ENCODE results near the gene TP63.
"Not testable (repeated sequence)": the region's sequence is repeated elsewhere in the genome, so short reads cannot be mapped to it uniquely, and the experiment has no call there.

TP63 gene

DNA sequence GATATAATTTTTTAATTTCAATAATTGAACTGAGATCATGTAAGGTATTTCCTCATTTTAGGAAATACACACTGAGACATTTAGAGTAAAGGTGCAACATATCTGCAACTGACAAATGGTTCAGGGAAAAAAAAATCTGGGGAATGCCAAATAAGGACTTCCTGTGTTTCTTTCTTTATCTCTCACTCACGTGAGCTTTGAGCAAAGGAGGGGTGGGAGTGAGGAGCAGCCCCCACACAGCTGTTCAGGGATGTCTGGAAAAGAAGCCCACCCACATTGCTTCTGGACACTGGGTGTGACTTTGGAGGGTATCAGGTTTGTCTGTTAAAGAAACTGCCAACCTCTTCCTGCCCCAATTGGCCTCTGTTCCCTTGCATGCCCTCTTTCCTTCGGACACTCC lies 5.6 kb upstream of the TP63 start:
- DNase-seq (ENCODE audit: low spot score) (no peak), FAIRE-seq (no peak)

DNA sequence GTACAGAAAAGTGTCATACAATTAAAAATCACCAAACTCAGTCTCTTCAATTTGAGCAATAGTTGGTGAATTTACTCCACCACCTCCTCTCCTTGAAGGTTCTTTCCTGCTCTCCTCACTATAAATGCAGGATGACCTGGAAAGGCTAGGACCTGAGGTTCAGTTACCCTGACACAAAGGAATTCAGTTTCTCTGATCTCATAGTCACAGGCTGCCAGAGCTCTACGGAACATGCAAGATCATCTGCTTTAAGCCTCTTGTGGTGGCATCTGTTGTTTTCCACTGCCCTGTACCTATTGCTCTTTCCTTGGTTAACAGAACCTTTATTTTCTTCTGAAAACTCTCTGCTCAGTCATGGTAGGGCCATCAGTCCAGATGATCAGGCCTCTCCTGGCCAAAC lies 4.9 kb upstream of the TP63 start:
- no peak for FAIRE-seq
- DNase-seq (ENCODE audit: low spot score), result no peak

DNA sequence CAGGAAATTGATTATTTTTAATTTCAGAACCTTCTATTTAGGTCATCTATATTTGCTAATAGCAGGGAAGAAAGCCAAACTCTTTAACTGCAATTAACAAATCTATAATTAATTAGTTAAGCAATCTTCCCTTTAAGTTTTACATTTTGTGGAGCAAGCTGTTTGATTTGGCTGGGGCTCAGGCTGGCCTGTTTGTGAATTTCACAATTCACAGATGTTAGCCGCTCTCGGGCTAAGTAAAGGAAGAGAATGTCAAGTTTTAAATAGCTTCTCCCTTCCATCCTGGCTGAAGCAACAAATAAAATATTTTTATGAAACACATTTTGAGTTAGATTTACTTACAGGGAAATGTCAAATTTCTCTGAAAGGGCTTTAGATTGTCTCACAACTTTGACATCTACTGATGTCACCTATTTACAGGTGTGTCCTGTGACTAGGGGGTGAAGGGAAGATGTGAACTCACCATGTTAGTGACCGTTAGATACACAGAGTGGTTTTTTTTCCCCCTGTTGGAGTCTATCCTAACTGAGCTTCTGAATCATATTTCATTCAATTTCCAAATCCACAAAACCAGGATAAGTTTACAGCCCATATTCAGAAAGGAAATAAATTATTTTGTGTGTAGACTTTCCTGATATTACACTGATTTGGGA lies 1.3 kb upstream of the TP63 start:
- DNase-seq (ENCODE audit: low spot score), result no peak
- no peak for FAIRE-seq

DNA sequence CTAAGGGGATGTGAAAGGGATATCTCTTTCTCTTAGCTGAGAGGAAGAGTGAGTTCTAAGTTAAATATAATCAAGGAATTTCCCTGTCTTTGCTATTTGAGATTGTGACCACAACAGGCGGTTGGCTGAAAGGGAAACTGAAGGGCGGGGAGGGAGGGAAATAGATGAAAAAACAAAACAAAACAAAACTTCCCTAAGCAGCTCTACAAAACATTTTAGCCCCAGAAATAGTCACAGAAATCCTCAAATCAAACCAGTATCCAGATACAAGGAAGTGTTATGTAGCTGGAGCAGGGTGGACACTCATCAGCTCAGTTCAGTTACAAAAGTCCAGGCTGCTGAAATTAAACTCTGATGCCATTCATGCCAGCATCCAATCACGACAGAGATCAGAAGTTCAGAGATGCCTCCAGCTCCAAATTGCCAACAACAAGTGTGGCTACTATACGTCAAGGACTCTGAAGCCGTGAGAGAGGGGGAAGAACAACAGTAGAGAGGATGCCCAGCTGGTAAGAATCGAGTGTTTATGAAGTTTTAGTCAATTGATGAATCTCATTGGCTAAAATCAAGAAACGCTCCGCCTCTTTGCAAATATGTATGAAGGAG lies 319 bp upstream of the TP63 start:
- DNase-seq (ENCODE audit: low spot score) (no peak), FAIRE-seq (no peak)

DNA sequence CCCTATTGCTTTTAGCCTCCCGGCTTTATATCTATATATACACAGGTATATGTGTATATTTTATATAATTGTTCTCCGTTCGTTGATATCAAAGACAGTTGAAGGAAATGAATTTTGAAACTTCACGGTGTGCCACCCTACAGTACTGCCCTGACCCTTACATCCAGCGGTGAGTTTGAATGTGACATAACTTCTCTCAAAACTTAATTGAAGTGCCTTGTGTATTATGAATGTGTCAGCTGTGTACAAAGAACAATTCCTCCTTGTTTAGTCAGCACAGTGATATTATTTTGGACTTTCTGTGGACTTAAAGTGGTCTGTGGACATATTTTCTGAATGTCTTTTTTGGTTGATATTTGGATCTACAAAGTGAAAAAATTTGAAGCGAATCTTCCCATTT lies 220 bp downstream of the TP63 start:
- FAIRE-seq, result no peak
- DNase-seq (ENCODE audit: low spot score), result no peak

DNA sequence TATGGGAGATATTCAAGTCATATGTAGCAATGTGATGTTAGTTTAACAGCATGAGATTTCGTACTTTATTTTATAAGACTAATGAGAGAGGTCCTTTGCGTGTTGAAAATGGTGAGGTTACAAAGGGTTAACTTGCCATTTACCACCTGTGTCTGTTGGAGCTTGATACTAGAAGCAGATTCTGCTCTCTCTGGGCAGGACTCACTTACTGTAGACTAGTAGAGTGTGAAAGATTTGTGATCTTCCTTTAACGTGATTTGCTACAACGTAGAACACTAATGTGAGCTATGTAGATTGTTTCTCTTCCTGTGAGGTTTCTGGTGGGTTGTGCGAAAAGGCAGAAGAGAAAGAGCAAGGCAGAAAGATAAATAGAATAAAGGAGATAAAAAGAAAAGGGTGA lies 1.1 kb downstream of the TP63 start:
- no peak for FAIRE-seq
- DNase-seq (ENCODE audit: low spot score), result no peak

DNA sequence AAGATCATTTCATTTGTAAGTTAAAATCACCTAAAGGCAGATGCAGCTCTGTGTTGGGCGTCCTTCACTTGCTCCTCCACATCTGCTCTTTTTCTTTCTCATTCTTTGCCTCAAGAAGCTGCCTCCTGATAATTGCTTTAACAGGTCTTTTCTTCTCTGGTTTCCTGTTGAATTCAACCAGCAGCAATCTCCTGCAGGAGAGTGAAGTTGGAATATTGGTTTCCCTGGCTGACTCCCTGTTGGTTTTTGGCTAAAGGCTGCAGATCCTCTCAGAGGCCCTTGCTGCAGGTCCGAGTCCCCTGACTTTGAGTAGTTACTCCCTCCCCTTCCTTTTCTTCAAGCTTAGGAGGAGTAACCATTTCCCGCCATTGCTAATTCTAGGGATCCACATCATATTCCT lies 4.2 kb downstream of the TP63 start:
- DNase-seq (ENCODE audit: low spot score) (no peak), FAIRE-seq (no peak)

DNA sequence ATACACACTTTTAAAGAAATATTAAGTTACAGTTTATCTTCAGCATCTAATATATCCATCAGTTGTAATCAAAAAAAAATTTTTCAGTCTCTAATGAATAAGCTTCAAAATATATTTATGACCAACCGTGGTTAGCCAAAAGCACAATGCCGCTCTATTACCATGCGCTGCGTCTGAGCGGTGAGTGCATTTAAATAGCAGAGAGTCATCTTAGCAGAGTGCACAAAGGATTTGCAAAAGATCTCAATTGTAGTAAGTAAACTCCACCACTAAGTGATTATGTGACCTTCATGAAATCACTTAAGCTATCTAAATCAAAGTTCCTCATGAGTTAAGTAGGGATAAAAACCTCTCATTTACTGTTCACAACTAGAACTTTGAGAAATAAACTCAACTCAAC lies 4.9 kb downstream of the TP63 start:
- DNase-seq (ENCODE audit: low spot score) (no peak), FAIRE-seq (no peak)

DNA sequence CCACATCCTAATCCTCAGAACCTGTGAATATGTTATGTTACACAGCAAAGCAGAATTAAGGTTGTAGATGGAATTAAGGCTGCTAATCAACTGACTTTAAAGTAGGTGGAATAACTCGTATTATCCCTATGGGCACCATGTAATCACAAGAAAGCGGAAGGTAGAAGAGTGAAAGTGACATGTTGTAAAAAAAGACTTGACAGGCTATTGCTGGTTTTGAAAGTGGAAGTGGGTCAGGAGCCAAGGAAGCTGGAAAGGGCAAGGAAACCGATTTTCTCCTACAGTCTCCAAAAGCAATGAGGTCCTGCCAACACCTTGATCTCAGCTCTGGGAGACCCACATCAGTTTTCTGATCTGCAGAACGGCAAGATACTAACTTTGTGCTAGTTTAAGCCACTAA lies 6.6 kb downstream of the TP63 start:
- DNase-seq (ENCODE audit: low spot score) (no peak), FAIRE-seq (no peak)

DNA sequence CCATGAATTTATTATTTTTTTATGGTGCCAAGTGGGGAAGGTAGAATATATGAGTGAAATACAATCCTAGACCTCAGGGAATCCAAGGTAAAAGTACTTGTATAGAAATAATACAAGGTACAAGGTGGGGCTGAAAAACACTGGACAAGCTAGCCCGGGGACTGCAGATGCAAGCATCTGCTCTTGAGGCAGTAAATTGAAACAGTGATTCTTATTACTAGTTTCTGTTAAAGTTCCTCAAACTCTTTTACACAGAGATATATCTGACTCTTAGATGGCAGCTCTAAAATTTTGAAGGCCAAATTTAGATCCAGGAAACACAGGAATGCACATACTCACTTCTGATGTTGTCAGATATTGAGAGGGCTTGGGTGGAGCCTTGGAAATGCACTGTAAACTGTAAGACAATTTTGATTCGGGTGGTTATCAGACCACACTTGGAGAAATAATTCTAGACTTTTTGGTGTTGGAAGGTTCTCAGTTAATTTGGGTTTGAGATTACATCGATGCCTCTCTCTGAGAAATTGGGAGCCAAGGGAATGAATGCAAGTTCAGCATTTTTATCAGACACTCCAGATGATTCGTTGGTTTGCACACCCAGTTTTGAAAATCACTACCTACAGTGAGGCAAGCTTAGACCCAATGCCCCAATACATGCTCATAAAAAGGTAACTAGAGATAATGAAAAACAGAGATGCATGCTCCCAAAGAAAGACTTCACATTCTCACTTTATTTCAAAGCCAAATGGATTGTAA lies 7.3 kb downstream of the TP63 start:
- FAIRE-seq, result no peak
- no peak for DNase-seq (ENCODE audit: low spot score)

DNA sequence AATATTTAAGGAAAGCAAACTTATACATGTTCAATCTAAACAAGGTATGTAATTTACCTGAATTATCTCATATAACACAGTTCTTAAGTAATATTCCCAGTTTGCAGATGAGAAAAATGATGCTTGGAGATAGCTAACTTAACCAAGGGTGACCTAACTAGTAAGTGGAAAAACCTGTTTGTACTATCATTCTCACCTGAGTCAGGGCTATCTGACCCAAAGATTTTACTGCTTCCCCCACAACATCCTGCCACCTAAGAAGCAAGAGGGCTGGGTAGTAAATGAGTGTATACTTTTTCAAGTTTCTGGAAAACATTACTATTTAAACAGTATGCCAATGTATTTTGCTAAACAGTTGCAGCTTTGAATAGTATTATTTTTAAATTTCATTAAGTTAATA lies 10.6 kb downstream of the TP63 start:
- FAIRE-seq, result no peak
- DNase-seq (ENCODE audit: low spot score), result no peak

DNA sequence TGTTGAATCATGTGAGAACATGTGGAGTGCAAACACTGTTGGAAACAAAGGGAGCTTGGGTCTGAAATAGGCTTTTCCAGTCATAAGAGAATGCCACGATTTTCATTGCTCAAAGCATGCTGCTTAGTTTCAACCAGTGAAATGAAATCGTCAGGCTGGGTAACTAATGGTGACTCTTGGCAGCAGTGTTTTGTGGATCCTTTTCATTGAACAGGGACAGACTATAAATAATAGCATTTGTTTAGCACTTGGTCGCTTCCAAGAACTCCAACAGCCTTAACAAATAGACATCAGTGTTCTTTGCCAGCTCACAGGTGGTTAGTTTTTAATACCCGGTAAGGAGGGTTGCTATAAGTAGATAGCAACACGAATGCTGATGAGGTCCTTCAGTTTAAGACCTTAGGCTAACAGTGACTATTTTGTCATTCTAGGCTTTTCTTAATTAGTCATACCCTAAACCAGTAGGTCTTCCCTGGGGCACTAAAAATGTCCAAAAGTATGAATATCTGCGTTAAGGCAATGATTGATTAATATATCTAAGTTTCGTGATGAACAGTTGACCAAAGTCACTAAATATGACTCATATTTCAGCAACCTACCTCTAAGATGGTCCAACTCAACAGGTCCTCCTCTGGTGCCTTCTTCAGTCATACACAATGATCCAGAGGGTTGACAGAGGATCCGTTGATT lies 15.8 kb downstream of the TP63 start:
- FAIRE-seq (no peak), DNase-seq (ENCODE audit: low spot score) (no peak)

DNA sequence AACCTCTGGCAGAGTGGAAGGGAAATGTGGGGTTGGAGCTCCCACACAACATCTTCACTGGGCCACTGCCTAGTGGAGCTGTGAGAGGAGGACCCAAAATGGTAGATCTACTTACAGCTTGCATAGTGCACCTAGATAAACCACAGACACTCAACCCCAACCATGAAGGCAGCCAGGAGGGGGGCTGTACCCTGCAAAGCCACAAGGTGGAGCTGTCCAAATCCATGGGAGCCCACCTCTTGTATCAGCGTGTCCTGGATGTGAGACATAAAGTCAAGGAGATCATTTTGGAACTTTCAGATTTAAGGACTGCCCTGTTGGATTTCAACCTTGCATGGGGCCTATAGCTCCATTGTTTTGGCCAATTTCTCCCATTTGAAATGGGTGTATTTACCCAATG lies 20.9 kb downstream of the TP63 start:
- DNase-seq (ENCODE audit: low spot score) (no peak), FAIRE-seq (no peak)

DNA sequence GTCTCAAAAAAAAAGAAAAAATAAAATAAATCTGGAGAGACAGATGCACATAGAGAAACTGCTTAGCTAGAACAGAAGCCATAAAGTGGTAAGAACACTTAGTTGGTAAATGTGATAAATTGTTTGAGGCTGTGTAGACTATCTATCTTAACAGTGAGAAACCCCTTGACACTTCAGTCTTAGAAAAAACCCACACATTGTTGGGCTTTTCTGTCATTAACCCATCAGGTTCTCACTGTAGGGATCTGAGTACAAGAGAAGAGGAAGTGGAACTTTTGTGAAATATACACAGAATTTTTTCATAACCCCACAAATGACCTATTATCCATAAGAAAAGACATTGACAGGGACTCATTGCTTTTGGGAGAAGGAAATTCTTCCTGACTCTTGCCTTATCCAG lies 24.4 kb downstream of the TP63 start:
- FAIRE-seq (no peak), DNase-seq (ENCODE audit: low spot score) (no peak)

DNA sequence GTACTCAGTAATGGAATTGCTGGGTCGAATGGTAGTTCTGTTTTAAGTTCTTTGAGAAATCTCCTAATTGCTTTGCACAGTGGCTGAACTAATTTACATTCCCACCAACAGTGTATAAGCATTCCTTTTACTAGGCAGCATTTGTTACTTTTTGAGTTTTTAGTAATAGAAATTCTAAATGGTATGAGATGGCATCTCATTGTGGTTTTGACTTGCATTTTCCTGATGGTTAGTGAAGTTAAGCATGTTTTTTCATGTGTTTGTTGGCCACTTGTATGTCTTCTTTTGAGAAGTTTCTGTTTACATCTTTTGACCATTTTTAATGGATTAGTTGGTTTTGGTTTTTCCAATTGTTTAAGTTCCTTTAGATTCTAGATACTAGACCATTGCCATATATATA lies 28.4 kb downstream of the TP63 start:
- FAIRE-seq (no peak), DNase-seq (ENCODE audit: low spot score) (no peak)

DNA sequence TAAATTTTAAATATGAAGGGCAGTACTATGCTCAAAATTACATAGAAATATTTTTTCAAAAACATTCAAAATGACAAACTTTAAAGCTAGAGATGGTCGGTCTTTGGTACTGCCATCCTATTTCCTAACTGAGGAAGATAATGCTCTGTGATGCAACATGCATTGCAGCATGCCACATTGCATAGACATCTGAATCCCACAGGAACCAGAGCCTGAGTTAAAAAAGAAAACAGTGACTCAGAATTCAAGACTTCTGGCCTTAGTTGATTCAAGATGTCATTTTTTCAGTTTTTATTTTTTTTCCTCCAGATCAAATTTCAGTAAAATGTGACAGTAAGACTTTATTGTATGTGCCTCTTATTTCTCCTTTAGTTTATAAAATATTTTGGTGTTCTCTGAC lies 33.1 kb downstream of the TP63 start:
- FAIRE-seq (no peak), DNase-seq (ENCODE audit: low spot score) (peak; percentile 41)

DNA sequence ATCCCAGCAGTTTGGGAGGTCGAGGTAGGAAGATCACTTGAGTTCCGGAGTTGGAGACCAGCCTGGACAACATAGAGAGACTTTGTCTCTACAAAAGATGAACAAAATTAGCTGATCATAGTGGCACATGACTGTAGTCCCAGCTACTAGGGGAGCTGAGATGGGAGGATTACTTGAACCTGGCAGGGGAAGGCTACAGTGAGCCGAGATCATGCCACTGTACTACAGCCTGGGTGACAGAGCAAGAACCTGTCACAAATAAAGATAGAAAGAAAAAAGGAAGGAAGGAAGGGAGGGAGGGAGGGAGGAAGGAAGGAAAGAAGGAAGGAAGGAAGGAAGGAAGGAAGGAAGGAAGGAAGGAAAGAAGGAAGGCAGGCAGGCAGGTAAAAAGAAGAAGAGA lies 41.2 kb downstream of the TP63 start:
- FAIRE-seq; DNase-seq (ENCODE audit: low spot score): not testable (repeated sequence)

DNA sequence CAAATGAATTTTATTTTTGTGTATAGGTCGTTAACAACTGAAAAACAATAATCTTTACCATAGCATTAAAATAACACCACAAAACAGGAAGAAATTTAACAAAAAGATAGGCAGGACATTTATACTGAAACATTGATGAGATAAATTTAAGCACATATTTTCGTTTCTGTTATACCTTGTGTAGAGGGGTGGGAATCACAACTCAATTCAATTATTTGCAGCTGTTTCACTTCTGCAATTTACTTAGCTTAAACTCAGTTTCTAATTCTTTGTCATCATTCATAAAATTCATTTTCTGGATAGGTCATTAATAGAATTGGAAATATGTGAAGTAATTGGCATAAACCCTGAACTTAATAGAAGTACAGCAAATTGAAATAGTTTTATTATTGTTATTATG lies 42.3 kb downstream of the TP63 start:
- DNase-seq (ENCODE audit: low spot score) (no peak), FAIRE-seq (no peak)

DNA sequence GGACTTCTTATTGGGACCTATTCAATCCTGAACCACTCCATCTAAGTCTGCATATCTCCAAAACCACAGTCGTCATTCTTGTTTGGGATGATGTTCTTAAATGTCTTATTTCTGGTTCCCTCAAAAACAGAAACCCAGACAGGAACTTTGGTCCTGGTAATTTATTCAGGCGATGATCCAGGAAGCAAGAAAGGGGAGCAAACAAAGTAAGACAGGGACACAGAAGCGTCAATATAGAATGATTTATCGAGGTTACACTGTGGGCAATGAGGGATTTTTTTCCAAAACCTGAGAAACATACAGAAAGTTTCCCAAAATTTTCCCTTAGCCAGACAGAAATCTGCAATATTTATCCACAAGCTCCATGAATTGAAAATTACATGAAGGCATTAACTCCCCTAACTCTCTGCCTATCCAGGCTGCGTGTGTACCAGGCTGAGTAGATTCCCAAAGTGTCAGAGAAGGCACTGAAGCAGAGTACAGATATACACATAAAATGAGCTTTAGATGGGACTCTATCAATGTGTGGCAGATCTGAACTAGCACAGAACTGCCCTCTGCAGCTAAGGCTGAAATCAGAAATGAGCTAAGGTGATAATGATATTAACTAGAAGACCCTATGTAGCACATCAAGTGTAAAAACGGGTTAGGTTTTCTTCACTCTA lies 43.2 kb downstream of the TP63 start:
- no peak for FAIRE-seq
- DNase-seq (ENCODE audit: low spot score), result no peak

DNA sequence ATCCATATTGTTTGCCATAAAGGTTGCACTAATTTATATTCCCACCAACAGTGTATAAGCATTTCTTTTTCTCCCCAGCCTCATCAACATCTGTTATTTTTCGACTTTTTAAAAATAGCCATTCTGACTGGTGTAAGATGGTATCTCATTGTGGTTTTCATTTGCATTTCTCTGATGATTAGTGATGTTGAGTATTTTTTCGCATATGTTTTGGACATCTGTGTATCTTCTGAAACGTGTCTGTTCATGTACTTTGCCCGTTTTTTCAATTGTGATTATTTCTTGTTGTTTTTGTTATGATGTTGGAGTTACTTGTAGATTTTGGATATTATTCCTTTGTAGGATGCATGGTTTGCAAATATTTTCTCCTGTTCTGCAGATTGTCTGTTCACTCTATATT lies 46.5 kb downstream of the TP63 start:
- no peak for FAIRE-seq
- no peak for DNase-seq (ENCODE audit: low spot score)

DNA sequence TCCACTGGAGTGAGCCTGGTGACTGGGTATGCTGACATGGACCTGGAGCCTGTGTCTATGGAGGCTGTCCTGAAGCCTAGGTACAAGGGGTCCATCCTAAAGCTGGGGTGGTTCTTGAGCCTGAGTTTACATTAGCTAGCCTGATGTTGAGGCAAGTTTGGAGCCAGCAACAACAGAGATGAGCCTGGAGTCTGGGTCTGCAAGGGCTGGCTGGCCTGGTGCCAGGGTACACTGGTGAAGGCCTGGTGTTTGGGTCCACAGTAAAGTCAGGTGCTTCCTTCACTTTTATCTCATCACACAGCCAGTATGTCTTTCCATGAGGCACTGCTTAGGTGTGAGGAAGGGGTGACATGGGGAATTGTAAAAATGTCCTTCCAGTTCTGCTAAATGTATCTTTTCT lies 49.5 kb downstream of the TP63 start:
- FAIRE-seq, result no peak
- DNase-seq (ENCODE audit: low spot score), result no peak

All from urothelium cell line (cell line).